ENCODE data around the gene NOX5.

Gene NOX5

GRCh38 chr15:68991723-68992122 is 22.8 kb upstream of the NOX5 start:
- DNase-seq, result no peak

- no peak for DNase-seq
Observed at GRCh38 chr15:68992696-68993095, 21.8 kb upstream of the NOX5 start.

DNA sequence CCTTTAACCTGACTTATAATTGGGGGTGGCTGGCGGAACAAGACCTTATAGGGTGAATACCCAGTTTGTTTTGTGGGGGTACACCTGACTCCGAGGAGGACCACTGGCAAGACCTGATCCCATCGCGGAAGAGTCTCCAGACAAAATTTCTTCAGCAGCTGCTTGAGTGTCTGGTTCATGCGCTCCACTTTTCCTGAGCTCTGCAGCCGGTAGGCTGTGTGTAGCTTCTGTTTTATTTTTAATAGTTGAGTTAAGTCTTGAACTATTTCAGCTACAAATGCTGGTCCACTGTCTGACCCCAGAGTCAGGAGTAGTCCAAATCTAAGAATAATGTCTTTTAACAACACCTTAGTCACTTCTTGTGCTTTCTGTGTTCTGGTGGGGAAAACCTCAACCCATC is 21.2 kb upstream of the NOX5 start:
- DNase-seq, result no peak

GRCh38 chr15:68994149-68994548 is 20.3 kb upstream of the NOX5 start:
- no peak for DNase-seq

DNA sequence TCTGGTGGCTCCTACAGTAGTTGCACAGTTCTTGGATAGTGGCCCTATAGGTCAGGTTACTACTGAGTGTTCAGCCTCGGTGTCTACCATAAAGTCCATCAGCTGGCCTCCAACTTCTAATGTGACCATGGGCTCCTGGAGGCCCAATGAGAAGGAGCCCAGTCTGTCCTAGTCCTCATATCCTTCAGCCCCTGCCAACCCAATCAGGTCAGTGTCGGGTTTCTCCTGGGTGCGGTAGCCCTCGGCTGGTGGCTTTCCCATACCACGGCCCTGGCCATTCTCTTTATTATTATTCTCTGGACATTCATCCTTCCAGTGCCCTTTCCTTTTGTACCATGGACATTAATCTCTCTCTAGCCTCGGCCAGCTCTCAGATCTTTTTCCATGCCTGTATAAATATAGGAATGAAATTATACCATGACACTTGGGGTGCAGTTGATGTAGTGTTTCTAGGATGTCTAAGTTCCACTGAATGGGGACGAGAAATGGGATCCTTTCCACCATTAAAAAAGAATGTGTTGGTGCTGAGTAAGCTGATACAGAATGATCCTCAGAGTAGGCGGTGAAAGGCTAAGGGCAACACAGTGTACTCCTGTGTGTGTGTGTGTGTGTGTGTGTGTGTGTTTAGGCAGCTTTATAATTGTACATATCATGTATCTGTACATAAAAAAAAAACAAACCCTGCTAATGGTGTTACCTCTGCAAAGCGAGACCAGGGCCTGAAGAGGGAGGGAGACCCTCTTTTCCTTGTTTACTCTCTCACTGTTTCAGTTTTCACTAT is 19.3 kb upstream of the NOX5 start:
- DNase-seq, result no peak

GRCh38 chr15:68997050-68997449 is 17.4 kb upstream of the NOX5 start:
- no peak for DNase-seq

- no peak for DNase-seq
Observed at GRCh38 chr15:68997930-68998777, 16.3 kb upstream of the NOX5 start.

DNA sequence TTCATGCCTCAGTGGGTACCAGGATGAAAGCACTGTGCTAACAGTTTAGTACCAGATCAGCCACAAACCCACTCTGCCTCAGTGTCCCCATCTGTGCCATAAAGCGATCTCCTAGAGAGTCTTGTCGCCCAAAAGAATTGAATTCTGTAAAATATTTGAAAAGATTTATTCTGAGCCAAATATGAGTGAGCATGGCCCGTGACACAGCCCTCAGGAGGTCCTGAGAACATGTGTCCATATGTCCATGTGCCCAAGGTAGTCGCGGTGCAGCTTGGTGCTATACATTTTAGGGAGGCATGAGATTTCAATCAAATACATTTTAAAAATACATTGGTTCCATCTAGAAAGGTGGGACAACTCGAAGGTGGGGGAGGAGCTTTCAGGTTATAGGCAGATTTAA is 15.4 kb upstream of the NOX5 start:
- DNase-seq, result no peak

- DNase-seq, result no peak
Observed at GRCh38 chr15:69000091-69000490, 14.4 kb upstream of the NOX5 start.

GRCh38 chr15:69000725-69001503 is 13.6 kb upstream of the NOX5 start:
- no peak for DNase-seq

GRCh38 chr15:69002783-69003182 is 11.7 kb upstream of the NOX5 start:
- DNase-seq, result no peak

GRCh38 chr15:69004011-69004410 is 10.5 kb upstream of the NOX5 start:
- no peak for DNase-seq

- no peak for DNase-seq
Observed at GRCh38 chr15:69008056-69008455, 6.4 kb upstream of the NOX5 start.

DNA sequence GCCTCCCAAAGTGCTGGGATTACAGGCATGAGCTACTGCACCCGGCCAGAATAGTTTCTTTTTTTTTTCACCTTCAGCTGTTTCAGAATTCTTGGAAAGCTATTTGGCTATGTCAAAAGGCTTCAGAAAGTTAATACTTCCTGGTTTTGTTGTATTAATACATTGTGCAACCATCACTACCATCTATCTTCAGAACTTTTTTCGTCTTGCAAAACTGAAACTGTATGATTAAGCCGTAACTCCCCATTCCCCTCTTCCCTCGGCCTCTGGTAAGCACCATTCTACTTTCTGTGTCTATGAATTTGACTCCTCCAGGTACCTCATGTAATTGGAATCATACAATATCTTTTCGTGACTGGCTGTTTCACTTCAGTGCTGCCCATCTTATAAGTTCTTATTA is 5.2 kb upstream of the NOX5 start:
- DNase-seq, result no peak

- no peak for DNase-seq
Observed at GRCh38 chr15:69011641-69012040, 2.9 kb upstream of the NOX5 start.

DNA sequence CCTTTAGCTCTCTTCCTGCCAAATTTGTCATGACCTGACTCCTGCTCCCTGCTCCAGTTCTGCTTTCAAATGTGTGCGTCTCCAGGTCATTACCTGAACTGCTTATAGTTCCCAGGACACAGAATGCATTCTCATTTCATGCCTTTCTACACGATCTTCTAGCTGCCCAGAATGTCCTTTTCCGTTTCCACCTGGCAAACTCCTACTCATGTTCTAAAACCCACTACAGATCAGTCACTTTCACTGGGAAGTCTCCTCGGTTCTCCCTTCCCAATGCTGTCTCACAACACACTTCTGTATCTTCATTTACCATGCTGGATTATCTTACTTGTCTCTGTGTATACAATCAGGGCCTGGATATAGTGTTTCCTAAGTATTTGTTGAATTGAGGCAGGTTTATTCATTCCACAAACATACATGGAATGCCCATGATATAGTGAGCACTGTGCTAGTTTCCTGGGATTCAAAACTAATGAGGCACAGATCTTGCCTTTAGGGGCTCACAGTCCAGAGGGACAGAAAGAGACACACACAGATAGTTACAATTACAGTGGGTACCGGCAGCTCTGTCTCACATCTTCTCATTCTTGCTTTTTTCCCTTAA is 1.6 kb upstream of the NOX5 start:
- DNase-seq, result no peak

GRCh38 chr15:69013726-69014406 is 629 bp upstream of the NOX5 start:
- no peak for DNase-seq

- DNase-seq, result no peak
Observed at GRCh38 chr15:69015591-69015990, 1.1 kb downstream of the NOX5 start.

- DNase-seq, result no peak
Observed at GRCh38 chr15:69016021-69016595, 1.6 kb downstream of the NOX5 start.

DNA sequence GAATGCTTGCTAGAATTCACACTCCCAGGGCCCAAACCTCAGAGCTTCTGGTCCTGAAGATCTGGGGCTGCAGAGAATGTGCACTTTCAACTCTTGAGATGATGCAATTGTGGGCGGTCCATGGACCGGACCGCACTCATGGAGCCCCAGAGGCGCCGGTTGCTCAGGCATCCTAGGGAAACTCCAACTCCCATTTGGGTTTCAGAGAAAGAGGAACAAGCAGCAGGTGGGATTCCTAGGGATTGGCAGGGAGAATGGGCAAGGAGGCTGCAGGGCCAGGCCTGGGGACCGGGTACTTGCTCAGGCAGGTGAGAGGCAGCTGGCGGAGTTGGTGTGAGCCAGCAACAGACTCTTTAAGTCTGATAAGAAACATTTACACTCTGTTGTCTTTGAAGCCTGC is 3.5 kb downstream of the NOX5 start:
- DNase-seq, result no peak

- DNase-seq, result no peak
Observed at GRCh38 chr15:69018951-69019350, 4.5 kb downstream of the NOX5 start.

- DNase-seq, result no peak
Observed at GRCh38 chr15:69021895-69022294, 7.4 kb downstream of the NOX5 start.

Data from activated effector memory CD4-positive, alpha-beta T cell treated with Interleukin-2 at 50 U/mL for 16 hours (primary cell).